Neural progenitor cell (in vitro differentiated cells): ENCODE data around the gene LMBR1L. TPM values are rescaled to one million over a fixed set of nuclear protein-coding genes. Genes with fewer than 3 reads are reported as not detected.
A peak's percentile ranks its signal among the peaks of the same experiment; 100 is the strongest.
"Not testable (repeated sequence)": the region's sequence is repeated elsewhere in the genome, so short reads cannot be mapped to it uniquely, and the experiment has no call there.

Source experiments
- DNase-seq: peaks from one replicate; pipeline ENCODE4 v3.0.0-alpha.2; 2016; ENCODE audit warnings: low spot score
- H2AFZ ChIP-seq: fragments of 200-600 bp; sonication (generic); replicated peaks from 2 replicates; pipeline ENCODE4 v1.6.1; 2016; ENCODE audit warnings: antibody characterized with exemption
- H3F3A ChIP-seq: fragments of 200-600 bp; sonication (generic); 2 replicates; pipeline ENCODE4 v1.6.1; 2016; ENCODE audit warnings: antibody characterized with exemption, low read depth
- H3K27ac ChIP-seq: fragments of 200-600 bp; sonication (generic); 2 replicates; pipeline ENCODE4 v1.5.1; 2016; ENCODE audit warnings: mild to moderate bottlenecking
- H3K27me3 ChIP-seq: fragments of 200-600 bp; sonication (generic); 2 replicates; pipeline ENCODE4 v1.6.1; 2016; ENCODE audit warnings: mild to moderate bottlenecking, moderate library complexity
- H3K36me3 ChIP-seq: fragments of 200-600 bp; sonication (generic); 2 replicates; pipeline ENCODE4 v1.5.1; 2016
- H3K4me1 ChIP-seq: fragments of 200-600 bp; sonication (generic); 2 replicates; pipeline ENCODE4 v1.6.1; 2016; ENCODE audit warnings: mixed run types
- H3K4me2 ChIP-seq: fragments of 200-600 bp; sonication (generic); 2 replicates; pipeline ENCODE4 v1.6.1; 2016
- H3K4me3 ChIP-seq: fragments of 200-600 bp; sonication (generic); 2 replicates; pipeline ENCODE4 v1.5.1; 2016
- H3K79me2 ChIP-seq: fragments of 200-600 bp; sonication (generic); 2 replicates; pipeline ENCODE4 v1.6.1; 2016; ENCODE audit warnings: low read depth
- H3K9ac ChIP-seq: fragments of 200-600 bp; sonication (generic); 2 replicates; pipeline ENCODE4 v1.6.1; 2016
- H3K9me3 ChIP-seq: fragments of 200-600 bp; sonication (generic); 2 replicates; pipeline ENCODE4 v1.5.1; 2016; ENCODE audit warnings: low read depth
- H4K20me1 ChIP-seq: fragments of 200-600 bp; sonication (generic); 2 replicates; pipeline ENCODE4 v1.6.1; 2016; ENCODE audit warnings: low read depth
- H3K27ac Mint-ChIP-seq: 3 replicates; pipeline ENCODE4 v1.8.0; 2021; ENCODE audit warnings: mixed read lengths
- H3K27me3 Mint-ChIP-seq: 2 replicates; pipeline ENCODE4 v1.8.0; 2022; ENCODE audit warnings: low read depth, mild to moderate bottlenecking, inconsistent platforms, moderate library complexity, mixed read lengths; ENCODE audit not compliant: insufficient read depth
- H3K36me3 Mint-ChIP-seq: 3 replicates; pipeline ENCODE4 v1.8.0; 2021; ENCODE audit warnings: mixed read lengths
- H3K4me1 Mint-ChIP-seq: 3 replicates; pipeline ENCODE4 v1.8.0; 2021; ENCODE audit warnings: mixed read lengths
- H3K4me3 Mint-ChIP-seq: 3 replicates; pipeline ENCODE4 v1.8.0; 2021; ENCODE audit warnings: mild to moderate bottlenecking, moderate library complexity, mixed read lengths
- H3K9me3 Mint-ChIP-seq: 3 replicates; pipeline ENCODE4 v1.8.0; 2020; ENCODE audit warnings: mixed read lengths
- CTCF ChIP-seq: fragments of 200-600 bp; sonication (generic); IDR thresholded peaks from 2 replicates; pipeline ENCODE4 v1.5.1; 2017; ENCODE audit warnings: antibody characterized with exemption, mild to moderate bottlenecking
- EZH2 ChIP-seq: fragments of 200-600 bp; sonication (generic); IDR thresholded peaks from 2 replicates; pipeline ENCODE4 v1.6.1; 2017; ENCODE audit warnings: antibody characterized with exemption, mild to moderate bottlenecking, moderate library complexity
- EZH2phosphoT487 ChIP-seq: fragments of 200-600 bp; sonication (generic); IDR thresholded peaks from 2 replicates; pipeline ENCODE4 v1.6.1; 2017; ENCODE audit warnings: antibody characterized with exemption
- total RNA-seq: library from RNA; depleted of rRNA; stranded (reverse); fragments of >200 nt; gene quantifications from 2 replicates; pipeline ENCODE4 v1.2.3, GENCODE V29; 2015; ENCODE audit warnings: low replicate concordance

LMBR1L gene
- total RNA-seq, 1 donor from 2014 or later, result 32.7 TPM

GRCh38 chr12:49131051-49131893, 20.6 kb upstream of the LMBR1L start, which contains the start of gene TUBA1B:
TUBA1B (minus strand) TSS chr12:49131395; CDS start chr12:49131300, 95 bp downstream.
- Mint-ChIP-seq H3K36me3 (peaks cover 38% of the 10 kb centered on the region), H3K4me1 (peaks cover 49% of the 10 kb centered on the region), H3K4me3 (peak within 1 kb of the TSS; percentile 96), H3K9me3 (no peaks in the 10 kb centered on the region), H3K27ac (peak within 1 kb of the TSS; percentile 97), H3K27me3 (peaks cover 2% of the 10 kb centered on the region)
- Histone ChIP-seq H3K79me2 (peaks cover 46% of the 10 kb centered on the region), H3F3A (peaks cover 50% of the 10 kb centered on the region), H3K9ac (peak within 1 kb of the TSS; percentile 83), H3K4me2 (peak within 1 kb of the TSS; percentile 84), H2AFZ (peak within 1 kb of the TSS; percentile 43), H3K4me3 (peak within 1 kb of the TSS; percentile 98), H3K4me1 (peaks cover 21% of the 10 kb centered on the region), H4K20me1 (peaks cover 31% of the 10 kb centered on the region), H3K9me3 (no peaks in the 10 kb centered on the region), H3K27me3 (no peaks in the 10 kb centered on the region), H3K36me3 (peaks cover 7% of the 10 kb centered on the region), H3K27ac (peak within 1 kb of the TSS; percentile 74)
- TF ChIP-seq EZH2phosphoT487 (no peak), EZH2 (no peak), CTCF (no peak)
- peak; percentile 98 for DNase-seq

- Histone ChIP-seq H3K27ac (peak overlapping the region; percentile 74), H3K79me2 (peaks cover 46% of the 10 kb centered on the region), H3K4me3 (peak overlapping the region; percentile 98), H3F3A (peaks cover 57% of the 10 kb centered on the region), H3K9me3 (no peaks in the 10 kb centered on the region), H3K9ac (peak overlapping the region; percentile 83), H4K20me1 (peaks cover 31% of the 10 kb centered on the region), H3K4me1 (peaks cover 21% of the 10 kb centered on the region), H3K27me3 (no peaks in the 10 kb centered on the region), H3K36me3 (peaks cover 7% of the 10 kb centered on the region), H2AFZ (no peak overlapping the region), H3K4me2 (peak overlapping the region; percentile 84)
- TF ChIP-seq EZH2phosphoT487 (peak; percentile 26), CTCF (peak; percentile 85), EZH2 (no peak)
- H3K36me3 Mint-ChIP-seq, result peaks cover 39% of the 10 kb centered on the region
- H3K9me3 Mint-ChIP-seq, result no peaks in the 10 kb centered on the region
- peaks cover 2% of the 10 kb centered on the region for H3K27me3 Mint-ChIP-seq
- DNase-seq, result peak; percentile 95
- peak overlapping the region; percentile 96 for H3K4me3 Mint-ChIP-seq
- H3K4me1 Mint-ChIP-seq, result peaks cover 49% of the 10 kb centered on the region
- peak overlapping the region; percentile 97 for H3K27ac Mint-ChIP-seq
Observed at GRCh38 chr12:49130151-49131050, 19.8 kb upstream of the LMBR1L start.

DNA sequence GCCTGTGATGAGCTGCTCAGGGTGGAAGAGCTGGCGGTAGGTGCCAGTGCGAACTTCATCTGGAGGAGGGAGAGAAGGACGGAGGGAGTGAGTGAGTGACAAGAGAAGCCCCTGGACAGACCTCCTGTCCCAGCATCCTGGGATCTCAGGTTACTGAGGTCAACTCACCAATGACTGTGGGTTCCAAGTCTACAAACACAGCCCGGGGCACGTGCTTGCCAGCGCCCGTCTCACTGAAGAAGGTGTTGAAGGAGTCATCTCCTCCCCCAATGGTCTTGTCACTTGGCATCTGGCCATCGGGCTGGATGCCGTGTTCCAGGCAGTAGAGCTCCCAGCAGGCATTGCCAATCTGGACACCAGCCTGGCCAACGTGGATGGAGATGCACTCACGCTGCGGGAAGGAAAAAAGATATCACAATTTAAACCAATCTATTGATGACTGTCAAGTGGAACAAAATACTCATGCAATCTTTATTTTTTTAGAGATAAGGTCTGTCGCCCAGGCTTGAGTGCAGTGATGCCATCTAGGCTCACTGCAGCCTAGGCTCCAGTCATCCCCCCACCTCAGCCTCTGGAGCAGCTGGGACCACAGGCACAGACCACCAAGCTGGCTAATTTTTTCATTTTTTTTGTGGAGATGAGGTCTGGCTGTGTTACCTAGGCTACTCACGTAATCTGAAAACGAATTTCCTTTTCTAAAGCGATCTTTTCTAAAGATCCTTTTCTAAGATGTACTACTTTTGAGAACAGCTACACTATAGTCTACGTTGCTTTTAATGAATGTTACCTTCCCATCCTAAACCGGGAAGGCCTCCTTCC, 18.9 kb upstream of the LMBR1L start:
- peaks cover 2% of the 10 kb centered on the region for H3K27me3 Mint-ChIP-seq
- H3K36me3 Mint-ChIP-seq, result peaks cover 39% of the 10 kb centered on the region
- H3K4me1 ChIP-seq, result peaks cover 21% of the 10 kb centered on the region
- no peak overlapping the region for H2AFZ ChIP-seq
- H3K9me3 Mint-ChIP-seq, result no peaks in the 10 kb centered on the region
- H3K4me3 Mint-ChIP-seq, result peak overlapping the region; percentile 96
- peaks cover 31% of the 10 kb centered on the region for H4K20me1 ChIP-seq
- no peak for DNase-seq
- peak overlapping the region; percentile 74 for H3K27ac Mint-ChIP-seq
- H3K4me2 ChIP-seq, result peak overlapping the region; percentile 84
- H3K9me3 ChIP-seq, result no peaks in the 10 kb centered on the region
- H3K4me3 ChIP-seq, result peak overlapping the region; percentile 98
- peaks cover 60% of the 10 kb centered on the region for H3F3A ChIP-seq
- H3K36me3 ChIP-seq, result peaks cover 7% of the 10 kb centered on the region
- no peak for TF ChIP-seq EZH2
- H3K9ac ChIP-seq, result no peak overlapping the region
- H3K79me2 ChIP-seq, result peaks cover 46% of the 10 kb centered on the region
- H3K27ac ChIP-seq, result no peak overlapping the region
- H3K4me1 Mint-ChIP-seq, result peaks cover 49% of the 10 kb centered on the region
- no peaks in the 10 kb centered on the region for H3K27me3 ChIP-seq

DNA sequence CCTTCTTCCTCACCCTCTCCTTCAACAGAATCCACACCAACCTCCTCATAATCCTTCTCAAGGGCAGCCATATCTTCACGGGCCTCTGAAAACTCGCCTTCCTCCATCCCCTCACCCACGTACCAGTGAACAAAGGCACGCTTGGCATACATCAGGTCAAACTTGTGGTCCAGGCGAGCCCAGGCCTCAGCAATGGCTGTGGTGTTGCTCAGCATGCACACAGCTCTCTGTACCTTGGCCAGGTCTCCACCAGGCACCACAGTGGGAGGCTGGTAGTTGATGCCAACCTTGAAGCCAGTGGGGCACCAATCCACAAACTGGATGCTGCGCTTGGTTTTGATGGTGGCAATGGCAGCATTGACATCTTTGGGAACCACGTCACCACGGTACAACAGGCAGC, 17.3 kb upstream of the LMBR1L start:
- not testable (repeated sequence) for H2AFZ ChIP-seq, H3K4me3 ChIP-seq, H3K36me3 ChIP-seq, H3K27ac Mint-ChIP-seq, H3K27ac ChIP-seq, H3K9me3 Mint-ChIP-seq, H3K9ac ChIP-seq, DNase-seq, H3K27me3 ChIP-seq, H3K9me3 ChIP-seq, H3K4me2 ChIP-seq, H3K27me3 Mint-ChIP-seq
- Mint-ChIP-seq H3K36me3 (peaks cover 39% of the 10 kb centered on the region), H3K4me1 (peaks cover 41% of the 10 kb centered on the region), H3K4me3 (peak overlapping the region; percentile 64)
- peaks cover 20% of the 10 kb centered on the region for H3K4me1 ChIP-seq
- H3K79me2 ChIP-seq, result peaks cover 41% of the 10 kb centered on the region
- H3F3A ChIP-seq, result peaks cover 60% of the 10 kb centered on the region
- H4K20me1 ChIP-seq, result peaks cover 31% of the 10 kb centered on the region
